ENCODE results near the gene PPP1R16B.

PPP1R16B gene

DNA sequence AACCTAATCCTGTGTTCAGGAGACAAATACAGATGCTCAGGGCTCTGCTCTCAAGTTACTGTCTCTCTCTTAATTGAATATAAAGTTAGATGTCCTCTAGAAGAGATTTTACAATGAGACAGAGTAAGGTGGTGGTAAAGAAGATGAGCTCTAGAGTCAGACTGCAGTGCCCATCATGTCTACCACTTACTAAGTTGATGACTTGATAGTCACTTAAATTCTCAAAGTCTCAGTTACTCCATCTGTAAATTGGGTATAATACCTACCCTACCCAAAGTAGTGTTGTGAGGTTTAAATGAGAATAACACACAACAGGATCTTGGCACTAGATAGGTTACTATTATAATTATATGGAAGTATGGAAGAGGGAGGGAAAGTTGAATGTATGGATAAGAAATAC lies 158.2 kb downstream of the PPP1R16B start:
- Histone ChIP-seq H3K4me1 (ENCODE audit: control insufficient read depth in 1 of 2, insufficient read depth in 1 of 2, low read depth in 1 of 2, low read length in 1 of 2) (peaks cover 20 to 21% of the 10 kb centered on the region in 2 experiments), H3K27ac (no peak overlapping the region), H3K27me3 (no peaks in the 10 kb centered on the region), H3K36me3 (peaks cover 4% of the 10 kb centered on the region), H3K9me3 (no peaks in the 10 kb centered on the region), H3K4me3 (ENCODE audit: low read depth in 1 of 2, low read length in 1 of 2) (no peak overlapping the region)
- no peak for TF ChIP-seq CTCF (IDR thresholded peaks at IDR 0.05)

DNA sequence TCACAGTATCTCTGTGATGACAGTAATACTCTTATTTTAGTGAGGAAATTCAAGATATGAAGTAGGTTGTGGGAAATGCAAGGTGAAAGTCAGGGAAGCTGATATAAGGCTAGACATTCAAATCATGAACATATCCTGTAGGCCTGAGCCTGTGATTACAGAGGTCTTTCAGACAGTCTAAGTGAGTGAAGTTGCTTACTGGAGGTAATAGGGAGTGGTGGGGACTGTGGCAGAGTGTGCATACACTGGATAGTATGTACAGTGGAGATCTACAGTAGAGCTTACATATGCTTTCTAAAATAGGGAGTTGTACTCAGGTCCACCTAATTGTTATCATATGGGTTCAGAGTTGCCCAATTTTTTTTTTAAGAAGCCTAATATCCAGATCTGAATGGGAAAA lies 159.8 kb downstream of the PPP1R16B start:
- Histone ChIP-seq H3K27me3 (no peaks in the 10 kb centered on the region), H3K27ac (no peak overlapping the region), H3K36me3 (peaks cover 13% of the 10 kb centered on the region), H3K4me1 (ENCODE audit: control insufficient read depth in 1 of 2, insufficient read depth in 1 of 2, low read depth in 1 of 2, low read length in 1 of 2) (peaks cover 20 to 21% of the 10 kb centered on the region in 2 experiments), H3K4me3 (ENCODE audit: low read depth in 1 of 2, low read length in 1 of 2) (no peak overlapping the region), H3K9me3 (no peaks in the 10 kb centered on the region)
- no peak for TF ChIP-seq CTCF (IDR thresholded peaks at IDR 0.05)

GRCh38 chr20:38968090-38968489 lies 162.6 kb downstream of the PPP1R16B start:
- H3K9me3 ChIP-seq: no peaks in the 10 kb centered on the region

DNA sequence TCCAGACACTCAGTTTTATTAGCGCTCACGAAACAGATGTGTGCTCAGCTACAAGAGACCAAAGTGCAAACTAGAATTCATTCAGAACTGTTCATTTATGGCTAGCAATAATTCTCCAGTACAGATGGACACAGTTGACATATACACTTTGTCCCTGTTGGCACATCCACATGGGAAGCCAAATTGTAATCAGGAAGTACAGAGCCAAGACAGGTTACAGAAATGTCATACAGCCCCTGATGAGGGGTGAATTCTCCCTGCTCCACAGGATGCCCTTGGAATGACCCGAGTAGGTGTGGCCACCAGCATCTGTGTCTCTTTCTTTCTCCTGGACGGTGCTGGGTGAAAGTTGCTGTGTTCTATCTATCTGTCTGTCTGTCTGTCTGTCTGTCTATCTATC lies 164.2 kb downstream of the PPP1R16B start:
- Histone ChIP-seq H3K4me3 (ENCODE audit: low read depth in 1 of 2, low read length in 1 of 2) (no peak overlapping the region), H3K27ac (no peak overlapping the region)
- TF ChIP-seq CTCF (IDR thresholded peaks at IDR 0.05): no peak

More at GRCh38 chr20:38968090-38968489, 162.6 kb downstream of the PPP1R16B start:
- no peak for TF ChIP-seq CTCF (IDR thresholded peaks at IDR 0.05)
- peaks cover 4 to 6% of the 10 kb centered on the region in 2 experiments for H3K4me1 ChIP-seq (ENCODE audit: control insufficient read depth in 1 of 2, insufficient read depth in 1 of 2, low read depth in 1 of 2, low read length in 1 of 2)
- no peak overlapping the region for H3K4me3 ChIP-seq (ENCODE audit: low read depth in 1 of 2, low read length in 1 of 2)
- no peaks in the 10 kb centered on the region for H3K27me3 ChIP-seq
- H3K36me3 ChIP-seq: peaks cover 31% of the 10 kb centered on the region
- H3K27ac ChIP-seq: no peak overlapping the region

GRCh38 chr20:38970302-38970701 lies 164.8 kb downstream of the PPP1R16B start:
- no peak for TF ChIP-seq CTCF (IDR thresholded peaks at IDR 0.05)
- Histone ChIP-seq H3K9me3 (no peaks in the 10 kb centered on the region), H3K27me3 (no peaks in the 10 kb centered on the region), H3K27ac (no peak overlapping the region), H3K4me3 (ENCODE audit: low read depth in 1 of 2, low read length in 1 of 2) (no peak overlapping the region), H3K36me3 (peaks cover 44% of the 10 kb centered on the region), H3K4me1 (ENCODE audit: control insufficient read depth in 1 of 2, insufficient read depth in 1 of 2, low read depth in 1 of 2, low read length in 1 of 2) (no peaks in the 10 kb centered on the region)

More for the DNA sequence above, 164.2 kb downstream of the PPP1R16B start:
- Histone ChIP-seq H3K4me1 (ENCODE audit: control insufficient read depth in 1 of 2, insufficient read depth in 1 of 2, low read depth in 1 of 2, low read length in 1 of 2) (no peaks in the 10 kb centered on the region), H3K27me3 (no peaks in the 10 kb centered on the region), H3K36me3 (peaks cover 44% of the 10 kb centered on the region), H3K9me3 (no peaks in the 10 kb centered on the region)

All from neutrophil (primary cell).